Measurements from ENCODE around the gene SLC49A3. TPM values are rescaled to one million over a fixed set of nuclear protein-coding genes. Genes with fewer than 3 reads are reported as not detected.
A peak's percentile ranks its signal among the peaks of the same experiment; 100 is the strongest.

Gene SLC49A3
- total and polyA plus RNA-seq, 2 experiments from 2014 or later = 1.3 to 3.7 TPM

DNA sequence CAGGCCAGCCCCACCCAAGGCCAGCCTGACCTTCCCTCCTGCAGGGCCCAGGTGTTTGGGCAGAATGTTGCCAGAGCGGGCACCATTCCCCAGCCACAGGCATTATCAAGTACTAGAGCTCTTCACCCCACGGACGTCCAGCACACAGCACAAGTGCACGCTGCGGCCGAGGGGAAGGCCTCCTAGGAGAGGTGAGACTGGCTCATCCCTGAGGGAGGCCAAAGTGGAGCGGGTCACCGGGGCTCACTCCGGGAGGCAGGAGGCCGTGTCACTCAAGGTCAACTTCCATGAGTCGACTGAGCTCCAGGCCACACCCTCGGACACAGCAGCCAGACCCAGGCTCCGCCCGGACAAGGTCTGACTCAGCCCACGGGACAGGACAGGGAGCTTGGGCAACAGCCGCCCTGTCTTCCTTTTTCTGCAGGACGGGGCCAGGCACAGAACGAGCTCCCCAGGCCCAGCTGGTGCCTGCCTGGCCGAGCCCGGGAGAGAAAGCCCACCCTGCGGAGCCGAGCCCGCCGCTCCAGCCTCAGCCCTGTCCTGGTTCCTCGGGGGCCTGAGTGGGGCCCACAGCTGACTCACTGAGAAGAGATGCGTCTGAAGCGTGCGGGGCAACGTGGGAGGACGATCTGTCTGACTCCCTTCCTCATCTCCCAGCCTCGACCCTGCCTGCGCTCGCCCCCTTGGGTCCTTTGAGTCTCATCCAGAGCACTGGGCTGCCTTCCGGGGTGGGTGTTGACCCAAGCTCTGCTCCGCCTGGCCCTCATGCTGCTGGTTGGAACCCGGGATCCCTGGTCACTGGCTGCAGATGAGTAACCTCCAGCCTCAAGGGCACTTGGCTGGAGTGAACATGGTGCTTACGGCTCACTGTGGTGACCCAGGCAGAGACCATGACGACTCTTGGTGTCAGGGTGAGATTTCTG lies 1.6 kb downstream of the SLC49A3 start:
- H3K4me2 ChIP-seq = no peak overlapping the region
- peaks cover 8% of the 10 kb centered on the region for H3K4me1 ChIP-seq (ENCODE audit: insufficient read depth)
- no peaks in the 10 kb centered on the region; the same call in 2 of the 3 replicates for H3K36me3 Mint-ChIP-seq (ENCODE audit: low read depth)
- peaks cover 10% of the 10 kb centered on the region for H3K27me3 Mint-ChIP-seq (ENCODE audit: insufficient read depth, low read depth, poor library complexity)
- H3K27me3 ChIP-seq (ENCODE audit: insufficient read depth) = no peaks in the 10 kb centered on the region
- H3K9me2 ChIP-seq (ENCODE audit: insufficient read depth) = no peaks in the 10 kb centered on the region
- H3K36me3 ChIP-seq (ENCODE audit: insufficient read depth) = no peaks in the 10 kb centered on the region
- TF ChIP-seq, protein P1, sequence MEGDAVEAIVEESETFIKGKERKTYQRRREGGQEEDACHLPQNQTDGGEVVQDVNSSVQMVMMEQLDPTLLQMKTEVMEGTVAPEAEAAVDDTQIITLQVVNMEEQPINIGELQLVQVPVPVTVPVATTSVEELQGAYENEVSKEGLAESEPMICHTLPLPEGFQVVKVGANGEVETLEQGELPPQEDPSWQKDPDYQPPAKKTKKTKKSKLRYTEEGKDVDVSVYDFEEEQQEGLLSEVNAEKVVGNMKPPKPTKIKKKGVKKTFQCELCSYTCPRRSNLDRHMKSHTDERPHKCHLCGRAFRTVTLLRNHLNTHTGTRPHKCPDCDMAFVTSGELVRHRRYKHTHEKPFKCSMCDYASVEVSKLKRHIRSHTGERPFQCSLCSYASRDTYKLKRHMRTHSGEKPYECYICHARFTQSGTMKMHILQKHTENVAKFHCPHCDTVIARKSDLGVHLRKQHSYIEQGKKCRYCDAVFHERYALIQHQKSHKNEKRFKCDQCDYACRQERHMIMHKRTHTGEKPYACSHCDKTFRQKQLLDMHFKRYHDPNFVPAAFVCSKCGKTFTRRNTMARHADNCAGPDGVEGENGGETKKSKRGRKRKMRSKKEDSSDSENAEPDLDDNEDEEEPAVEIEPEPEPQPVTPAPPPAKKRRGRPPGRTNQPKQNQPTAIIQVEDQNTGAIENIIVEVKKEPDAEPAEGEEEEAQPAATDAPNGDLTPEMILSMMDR (conservative IDR thresholded peaks at IDR 0.05; ENCODE audit: low read depth in 2 of 2) = no peak
- no peak for TF ChIP-seq JUNB (IDR thresholded peaks at IDR 0.05; ENCODE audit: unreplicated experiment)
- TF ChIP-seq POLR2AphosphoS5 (IDR thresholded peaks at IDR 0.05; ENCODE audit: low read depth) = no peak
- TF ChIP-seq ZNF331 (CRISPR knock-in tag; IDR thresholded peaks at IDR 0.05; ENCODE audit: low read depth) = no peak
- TF ChIP-seq EZH2phosphoT487 (IDR thresholded peaks at IDR 0.05; ENCODE audit: unreplicated experiment) = no peak
- no peak for TF ChIP-seq CREB1 (CRISPR knock-in tag; IDR thresholded peaks at IDR 0.05; ENCODE audit: low read depth)
- TF ChIP-seq ZNF114 (CRISPR knock-in tag; IDR thresholded peaks at IDR 0.05) = no peak
- TF ChIP-seq, protein P2, sequence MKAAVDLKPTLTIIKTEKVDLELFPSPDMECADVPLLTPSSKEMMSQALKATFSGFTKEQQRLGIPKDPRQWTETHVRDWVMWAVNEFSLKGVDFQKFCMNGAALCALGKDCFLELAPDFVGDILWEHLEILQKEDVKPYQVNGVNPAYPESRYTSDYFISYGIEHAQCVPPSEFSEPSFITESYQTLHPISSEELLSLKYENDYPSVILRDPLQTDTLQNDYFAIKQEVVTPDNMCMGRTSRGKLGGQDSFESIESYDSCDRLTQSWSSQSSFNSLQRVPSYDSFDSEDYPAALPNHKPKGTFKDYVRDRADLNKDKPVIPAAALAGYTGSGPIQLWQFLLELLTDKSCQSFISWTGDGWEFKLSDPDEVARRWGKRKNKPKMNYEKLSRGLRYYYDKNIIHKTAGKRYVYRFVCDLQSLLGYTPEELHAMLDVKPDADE (IDR thresholded peaks at IDR 0.05) = no peak
- TF ChIP-seq, protein P3, sequence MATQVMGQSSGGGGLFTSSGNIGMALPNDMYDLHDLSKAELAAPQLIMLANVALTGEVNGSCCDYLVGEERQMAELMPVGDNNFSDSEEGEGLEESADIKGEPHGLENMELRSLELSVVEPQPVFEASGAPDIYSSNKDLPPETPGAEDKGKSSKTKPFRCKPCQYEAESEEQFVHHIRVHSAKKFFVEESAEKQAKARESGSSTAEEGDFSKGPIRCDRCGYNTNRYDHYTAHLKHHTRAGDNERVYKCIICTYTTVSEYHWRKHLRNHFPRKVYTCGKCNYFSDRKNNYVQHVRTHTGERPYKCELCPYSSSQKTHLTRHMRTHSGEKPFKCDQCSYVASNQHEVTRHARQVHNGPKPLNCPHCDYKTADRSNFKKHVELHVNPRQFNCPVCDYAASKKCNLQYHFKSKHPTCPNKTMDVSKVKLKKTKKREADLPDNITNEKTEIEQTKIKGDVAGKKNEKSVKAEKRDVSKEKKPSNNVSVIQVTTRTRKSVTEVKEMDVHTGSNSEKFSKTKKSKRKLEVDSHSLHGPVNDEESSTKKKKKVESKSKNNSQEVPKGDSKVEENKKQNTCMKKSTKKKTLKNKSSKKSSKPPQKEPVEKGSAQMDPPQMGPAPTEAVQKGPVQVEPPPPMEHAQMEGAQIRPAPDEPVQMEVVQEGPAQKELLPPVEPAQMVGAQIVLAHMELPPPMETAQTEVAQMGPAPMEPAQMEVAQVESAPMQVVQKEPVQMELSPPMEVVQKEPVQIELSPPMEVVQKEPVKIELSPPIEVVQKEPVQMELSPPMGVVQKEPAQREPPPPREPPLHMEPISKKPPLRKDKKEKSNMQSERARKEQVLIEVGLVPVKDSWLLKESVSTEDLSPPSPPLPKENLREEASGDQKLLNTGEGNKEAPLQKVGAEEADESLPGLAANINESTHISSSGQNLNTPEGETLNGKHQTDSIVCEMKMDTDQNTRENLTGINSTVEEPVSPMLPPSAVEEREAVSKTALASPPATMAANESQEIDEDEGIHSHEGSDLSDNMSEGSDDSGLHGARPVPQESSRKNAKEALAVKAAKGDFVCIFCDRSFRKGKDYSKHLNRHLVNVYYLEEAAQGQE (IDR thresholded peaks at IDR 0.05; ENCODE audit: unreplicated experiment) = no peak
- no peak for TF ChIP-seq NANOG (IDR thresholded peaks at IDR 0.05; ENCODE audit: borderline replicate concordance)
- no peak for TF ChIP-seq EZH2 (IDR thresholded peaks at IDR 0.05; ENCODE audit: low read depth, unreplicated experiment)
- TF ChIP-seq STAT1 (IDR thresholded peaks at IDR 0.05; ENCODE audit: unreplicated experiment) = no peak
- TF ChIP-seq, protein P4, sequence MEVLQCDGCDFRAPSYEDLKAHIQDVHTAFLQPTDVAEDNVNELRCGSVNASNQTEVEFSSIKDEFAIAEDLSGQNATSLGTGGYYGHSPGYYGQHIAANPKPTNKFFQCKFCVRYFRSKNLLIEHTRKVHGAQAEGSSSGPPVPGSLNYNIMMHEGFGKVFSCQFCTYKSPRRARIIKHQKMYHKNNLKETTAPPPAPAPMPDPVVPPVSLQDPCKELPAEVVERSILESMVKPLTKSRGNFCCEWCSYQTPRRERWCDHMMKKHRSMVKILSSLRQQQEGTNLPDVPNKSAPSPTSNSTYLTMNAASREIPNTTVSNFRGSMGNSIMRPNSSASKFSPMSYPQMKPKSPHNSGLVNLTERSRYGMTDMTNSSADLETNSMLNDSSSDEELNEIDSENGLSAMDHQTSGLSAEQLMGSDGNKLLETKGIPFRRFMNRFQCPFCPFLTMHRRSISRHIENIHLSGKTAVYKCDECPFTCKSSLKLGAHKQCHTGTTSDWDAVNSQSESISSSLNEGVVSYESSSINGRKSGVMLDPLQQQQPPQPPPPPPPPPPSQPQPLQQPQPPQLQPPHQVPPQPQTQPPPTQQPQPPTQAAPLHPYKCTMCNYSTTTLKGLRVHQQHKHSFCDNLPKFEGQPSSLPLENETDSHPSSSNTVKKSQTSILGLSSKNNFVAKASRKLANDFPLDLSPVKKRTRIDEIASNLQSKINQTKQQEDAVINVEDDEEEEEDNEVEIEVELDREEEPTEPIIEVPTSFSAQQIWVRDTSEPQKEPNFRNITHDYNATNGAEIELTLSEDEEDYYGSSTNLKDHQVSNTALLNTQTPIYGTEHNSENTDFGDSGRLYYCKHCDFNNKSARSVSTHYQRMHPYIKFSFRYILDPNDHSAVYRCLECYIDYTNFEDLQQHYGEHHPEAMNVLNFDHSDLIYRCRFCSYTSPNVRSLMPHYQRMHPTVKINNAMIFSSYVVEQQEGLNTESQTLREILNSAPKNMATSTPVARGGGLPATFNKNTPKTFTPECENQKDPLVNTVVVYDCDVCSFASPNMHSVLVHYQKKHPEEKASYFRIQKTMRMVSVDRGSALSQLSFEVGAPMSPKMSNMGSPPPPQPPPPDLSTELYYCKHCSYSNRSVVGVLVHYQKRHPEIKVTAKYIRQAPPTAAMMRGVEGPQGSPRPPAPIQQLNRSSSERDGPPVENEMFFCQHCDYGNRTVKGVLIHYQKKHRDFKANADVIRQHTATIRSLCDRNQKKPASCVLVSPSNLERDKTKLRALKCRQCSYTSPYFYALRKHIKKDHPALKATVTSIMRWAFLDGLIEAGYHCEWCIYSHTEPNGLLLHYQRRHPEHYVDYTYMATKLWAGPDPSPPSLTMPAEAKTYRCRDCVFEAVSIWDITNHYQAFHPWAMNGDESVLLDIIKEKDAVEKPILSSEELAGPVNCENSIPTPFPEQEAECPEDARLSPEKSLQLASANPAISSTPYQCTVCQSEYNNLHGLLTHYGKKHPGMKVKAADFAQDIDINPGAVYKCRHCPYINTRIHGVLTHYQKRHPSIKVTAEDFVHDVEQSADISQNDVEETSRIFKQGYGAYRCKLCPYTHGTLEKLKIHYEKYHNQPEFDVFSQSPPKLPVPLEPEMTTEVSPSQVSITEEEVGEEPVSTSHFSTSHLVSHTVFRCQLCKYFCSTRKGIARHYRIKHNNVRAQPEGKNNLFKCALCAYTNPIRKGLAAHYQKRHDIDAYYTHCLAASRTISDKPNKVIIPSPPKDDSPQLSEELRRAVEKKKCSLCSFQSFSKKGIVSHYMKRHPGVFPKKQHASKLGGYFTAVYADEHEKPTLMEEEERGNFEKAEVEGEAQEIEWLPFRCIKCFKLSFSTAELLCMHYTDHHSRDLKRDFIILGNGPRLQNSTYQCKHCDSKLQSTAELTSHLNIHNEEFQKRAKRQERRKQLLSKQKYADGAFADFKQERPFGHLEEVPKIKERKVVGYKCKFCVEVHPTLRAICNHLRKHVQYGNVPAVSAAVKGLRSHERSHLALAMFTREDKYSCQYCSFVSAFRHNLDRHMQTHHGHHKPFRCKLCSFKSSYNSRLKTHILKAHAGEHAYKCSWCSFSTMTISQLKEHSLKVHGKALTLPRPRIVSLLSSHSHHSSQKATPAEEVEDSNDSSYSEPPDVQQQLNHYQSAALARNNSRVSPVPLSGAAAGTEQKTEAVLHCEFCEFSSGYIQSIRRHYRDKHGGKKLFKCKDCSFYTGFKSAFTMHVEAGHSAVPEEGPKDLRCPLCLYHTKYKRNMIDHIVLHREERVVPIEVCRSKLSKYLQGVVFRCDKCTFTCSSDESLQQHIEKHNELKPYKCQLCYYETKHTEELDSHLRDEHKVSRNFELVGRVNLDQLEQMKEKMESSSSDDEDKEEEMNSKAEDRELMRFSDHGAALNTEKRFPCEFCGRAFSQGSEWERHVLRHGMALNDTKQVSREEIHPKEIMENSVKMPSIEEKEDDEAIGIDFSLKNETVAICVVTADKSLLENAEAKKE (CRISPR knock-in tag; IDR thresholded peaks at IDR 0.05) = no peak
- H3K79me2 ChIP-seq (replicated peaks; ENCODE audit: insufficient read depth) = no peaks in the 10 kb centered on the region
- peaks cover 22% of the 10 kb centered on the region for H3K4me1 Mint-ChIP-seq
- no peak overlapping the region; the same call in 1 of the 2 replicates for H3K4me3 ChIP-seq
- no peaks in the 10 kb centered on the region for H4K20me1 ChIP-seq (replicated peaks; ENCODE audit: insufficient read depth)
- no peaks in the 10 kb centered on the region; the same call in 1 of the 3 replicates for H3K9me3 Mint-ChIP-seq
- H3K27ac ChIP-seq (ENCODE audit: low read depth) = no peak overlapping the region
- DNase-seq (ENCODE audit: low spot score) (no peak), ATAC-seq (peak; percentile 0; the same call in 1 of the 3 replicates)
- H3K27ac Mint-ChIP-seq = peak overlapping the region; percentile 57; the same call in 1 of the 2 replicates
- H3F3A ChIP-seq (replicated peaks; ENCODE audit: low read depth) = peaks cover 10% of the 10 kb centered on the region; the same call in 1 of the 2 replicates
- H3K4me3 Mint-ChIP-seq = peak overlapping the region; percentile 22; the same call in 2 of the 3 replicates
- no peak overlapping the region for H2AFZ ChIP-seq
